GM15510 (cell line): ENCODE measurements around the gene TTC9B.

Experiments
- POLR2A ChIP-seq: IDR thresholded peaks from 3 replicates; pipeline ENCODE4 v1.6.1; 2011; ENCODE audit warnings: borderline replicate concordance; ENCODE audit not compliant: insufficient read length; ENCODE audit errors: extremely low read depth

Gene TTC9B

GRCh38 chr19:40254714-40255418 is 36.7 kb upstream of the TTC9B start:
- no peak for TF ChIP-seq POLR2A

- no peak for TF ChIP-seq POLR2A
Observed at GRCh38 chr19:40253611-40254092, 35.5 kb upstream of the TTC9B start.

- TF ChIP-seq POLR2A = no peak
Observed at GRCh38 chr19:40252395-40252794, 34.2 kb upstream of the TTC9B start.

- no peak for TF ChIP-seq POLR2A
Observed at GRCh38 chr19:40251991-40252390, 33.8 kb upstream of the TTC9B start.

DNA sequence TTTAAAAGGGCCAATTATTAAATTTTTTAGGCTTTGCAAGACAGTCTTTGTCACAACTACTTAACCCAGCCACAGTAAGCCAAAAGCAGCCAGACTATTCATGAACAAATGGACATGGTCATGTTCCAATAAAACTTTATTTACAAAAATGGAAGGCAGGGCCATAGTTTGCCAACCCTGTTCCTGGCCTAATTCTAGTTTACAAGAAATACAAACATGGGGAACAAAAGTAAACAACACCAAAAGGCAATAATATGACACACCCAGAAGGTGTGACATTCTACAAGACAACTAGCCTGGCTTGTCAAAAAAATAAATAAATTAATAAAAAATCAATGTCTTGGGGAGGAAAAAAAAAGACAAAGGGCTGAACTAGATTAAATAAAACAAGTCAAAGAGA is 33.1 kb upstream of the TTC9B start:
- no peak for TF ChIP-seq POLR2A

GRCh38 chr19:40249781-40250180 is 31.6 kb upstream of the TTC9B start:
- no peak for TF ChIP-seq POLR2A

DNA sequence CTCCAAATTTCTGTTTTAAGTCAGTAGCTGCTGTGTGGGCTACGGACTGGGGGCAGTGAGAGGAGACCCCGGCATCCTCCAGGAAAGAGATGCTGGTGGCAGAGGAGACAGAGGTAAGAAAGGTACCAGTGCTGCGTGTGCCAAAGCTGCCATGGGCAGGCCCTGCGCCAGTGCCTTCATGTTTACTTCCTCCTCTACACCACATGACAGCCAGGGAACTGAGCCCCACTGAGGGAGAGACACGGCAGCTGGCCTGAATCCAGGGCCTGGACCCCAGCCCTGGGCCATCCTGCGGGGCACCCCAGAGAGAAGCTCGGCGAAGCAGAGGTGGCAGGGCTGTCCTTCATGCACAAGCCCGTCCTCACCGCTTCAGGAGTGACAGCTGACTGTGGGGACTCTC is 31.0 kb upstream of the TTC9B start:
- TF ChIP-seq POLR2A = no peak

GRCh38 chr19:40247735-40248262 is 29.6 kb upstream of the TTC9B start:
- TF ChIP-seq POLR2A = no peak

GRCh38 chr19:40247178-40247577 is 29.0 kb upstream of the TTC9B start:
- no peak for TF ChIP-seq POLR2A

DNA sequence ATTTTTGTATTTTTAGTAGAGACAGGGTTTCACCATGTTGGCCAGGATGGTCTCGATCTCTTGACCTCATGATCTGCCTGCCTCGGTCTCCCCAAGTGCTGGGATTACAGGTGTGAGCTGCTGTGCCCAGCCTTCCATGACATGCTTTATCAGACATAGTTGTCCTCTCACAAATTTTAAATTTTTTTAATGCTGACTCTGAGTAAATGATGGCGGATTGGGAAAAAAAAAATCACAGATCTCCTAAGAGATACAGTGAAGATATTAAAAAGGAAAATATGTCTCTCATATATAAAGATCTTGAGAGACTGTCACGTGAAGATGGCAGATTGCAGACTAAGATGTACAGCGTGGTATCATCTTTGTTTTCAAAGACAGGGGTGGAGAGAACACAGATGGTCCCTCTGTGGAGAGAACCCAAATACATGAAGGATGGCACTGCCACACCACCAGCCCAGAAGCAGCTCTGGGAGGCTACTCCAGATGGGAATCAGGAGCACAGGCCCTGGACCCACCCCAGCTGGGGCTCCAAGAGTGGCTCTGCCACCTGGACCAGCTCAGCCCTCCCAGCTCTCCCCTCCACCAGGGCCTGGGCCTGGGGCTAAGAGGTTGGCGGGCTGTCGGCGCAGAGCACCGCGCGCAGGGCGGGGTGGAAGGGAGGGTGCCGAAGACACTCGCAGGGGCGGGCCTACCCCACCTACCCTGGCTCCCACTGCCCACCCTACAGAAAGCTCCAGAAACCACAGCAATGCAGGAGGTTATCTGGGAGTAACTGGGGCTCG is 28.3 kb upstream of the TTC9B start:
- no peak for TF ChIP-seq POLR2A

DNA sequence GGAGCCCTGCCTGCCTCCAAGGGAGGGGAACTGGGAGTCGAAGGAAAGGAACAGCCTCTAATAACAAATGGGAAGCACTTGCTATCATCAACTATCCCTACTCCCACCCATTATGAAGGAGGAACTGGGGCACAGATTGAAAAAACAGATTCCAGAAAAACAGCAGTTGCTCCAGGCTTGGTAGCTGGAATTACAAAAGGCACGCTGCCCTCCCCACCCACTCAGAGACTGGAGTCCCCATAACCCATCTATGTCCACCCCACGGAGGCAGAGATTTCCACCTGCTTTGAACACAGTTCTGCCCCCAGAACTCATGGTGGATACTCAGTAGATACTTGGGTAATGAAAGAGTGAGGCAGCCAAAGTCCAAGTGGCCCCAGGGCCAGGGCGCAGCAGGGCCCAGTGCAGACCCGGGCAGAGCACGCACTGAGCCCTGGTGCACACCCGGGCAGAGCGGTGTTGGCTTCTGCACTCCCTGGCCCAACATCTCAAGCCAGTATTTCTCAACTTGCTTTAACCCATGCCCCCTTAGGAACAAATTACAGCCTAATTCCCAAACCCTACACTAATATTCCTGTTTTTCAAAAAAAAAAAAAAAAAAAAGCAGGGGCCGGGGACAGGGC is 27.4 kb upstream of the TTC9B start:
- TF ChIP-seq POLR2A = no peak

DNA sequence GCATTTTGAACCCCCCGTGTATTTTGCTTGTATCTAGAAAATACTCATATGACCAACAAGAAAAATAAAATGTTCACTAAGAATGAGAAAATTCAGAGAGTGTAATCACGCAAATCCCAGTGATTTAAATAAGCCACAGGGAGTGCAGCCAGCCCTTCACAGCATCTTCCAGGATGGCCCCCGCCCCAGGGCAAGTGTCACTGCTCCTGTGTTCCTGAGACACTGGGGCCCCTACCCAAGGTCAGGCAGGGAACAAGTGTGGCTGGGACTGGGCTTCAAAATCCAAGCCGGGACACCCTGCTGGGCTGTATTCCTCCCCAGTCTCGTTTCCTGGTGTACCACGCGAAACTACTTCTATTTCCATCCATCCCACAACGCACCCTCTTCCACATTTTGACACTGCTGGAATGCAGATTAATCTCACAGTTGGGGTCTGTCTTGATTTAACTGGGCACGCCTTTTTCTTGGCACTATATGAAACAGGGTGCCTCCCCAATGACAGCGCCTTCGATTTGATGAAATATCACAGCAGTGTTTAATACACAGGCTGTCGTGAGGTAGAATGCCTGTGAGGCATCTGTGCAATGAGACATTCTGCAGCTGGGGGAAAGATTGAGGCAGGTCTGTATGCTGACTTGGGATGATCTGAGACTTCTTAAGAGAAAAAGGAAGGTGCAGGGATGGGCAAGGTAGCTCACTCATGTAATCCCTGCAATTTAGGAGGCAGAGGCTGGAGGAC is 26.6 kb upstream of the TTC9B start:
- TF ChIP-seq POLR2A = no peak

GRCh38 chr19:40243181-40243580 is 25.0 kb upstream of the TTC9B start:
- no peak for TF ChIP-seq POLR2A

- no peak for TF ChIP-seq POLR2A
Observed at GRCh38 chr19:40242480-40242879, 24.3 kb upstream of the TTC9B start.

DNA sequence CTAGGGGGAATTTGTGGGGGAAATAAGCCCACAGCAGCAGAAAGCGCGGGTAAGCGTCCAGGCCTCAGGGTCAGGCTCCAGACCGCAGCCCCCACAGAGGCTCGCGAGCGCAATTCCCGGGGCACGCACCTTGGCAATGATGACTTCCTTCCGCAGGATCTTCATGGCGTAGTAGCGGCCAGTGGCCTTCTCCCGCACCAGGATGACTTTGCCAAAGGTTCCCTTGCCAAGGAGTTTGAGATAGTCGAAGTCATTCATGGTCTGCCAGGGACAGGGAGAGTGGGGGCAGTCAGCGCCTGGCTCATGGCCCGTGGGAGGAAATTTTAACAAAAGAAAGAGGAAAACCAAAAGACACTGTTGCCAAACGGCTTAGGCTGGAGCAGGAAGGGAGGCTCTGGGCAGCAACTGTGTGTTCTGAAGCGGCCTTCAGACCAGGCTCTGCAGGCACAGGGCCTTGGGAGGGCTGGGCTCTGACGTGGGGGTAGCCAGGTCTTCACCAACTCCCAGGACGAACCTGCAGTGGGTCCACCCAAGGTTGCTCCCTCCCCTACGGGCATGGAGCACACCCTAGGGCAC is 23.7 kb upstream of the TTC9B start:
- no peak for TF ChIP-seq POLR2A

DNA sequence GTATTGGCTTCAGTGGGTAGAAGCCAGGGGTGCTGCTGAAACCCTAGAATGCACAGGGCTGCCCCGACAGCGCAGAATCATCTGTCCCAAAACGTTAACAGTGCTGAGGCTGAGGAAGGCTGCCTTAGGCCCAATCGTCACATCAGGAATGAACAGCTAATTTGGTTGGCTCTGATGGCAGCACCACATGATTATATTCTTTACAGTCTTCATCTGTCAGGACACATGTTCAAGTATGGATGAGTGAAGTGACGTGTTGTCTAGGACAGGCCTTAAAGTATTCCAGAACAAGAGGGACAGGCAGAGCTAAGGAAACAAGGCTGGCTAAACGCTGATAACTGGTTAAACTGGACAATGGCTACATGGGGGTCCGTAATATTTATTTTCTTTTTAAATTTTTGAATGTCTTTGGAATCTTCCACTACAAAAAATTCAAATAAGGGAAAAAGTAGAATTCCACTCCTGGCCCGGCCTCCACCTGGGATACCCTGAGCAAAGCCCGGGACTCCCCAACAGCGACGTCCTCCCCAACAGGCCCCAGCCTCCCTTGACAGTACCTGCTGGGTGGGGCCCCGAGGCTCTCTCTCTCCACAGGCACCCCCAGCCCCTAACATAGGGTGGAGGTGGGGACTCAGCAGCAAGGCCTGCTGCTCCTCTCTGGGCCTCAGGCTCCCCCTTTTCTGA is 23.1 kb upstream of the TTC9B start:
- TF ChIP-seq POLR2A = no peak
